Neural progenitor cell (in vitro differentiated cells): ENCODE data around the gene PSMD8. TPM values are rescaled to one million over a fixed set of nuclear protein-coding genes. Genes with fewer than 3 reads are reported as not detected.

Experiments
- DNase-seq: peaks from one replicate; pipeline ENCODE4 v3.0.0-alpha.2; 2016; ENCODE audit warnings: low spot score
- H2AFZ ChIP-seq: fragments of 200-600 bp; sonication (generic); replicated peaks from 2 replicates; pipeline ENCODE4 v1.6.1; 2016; ENCODE audit warnings: antibody characterized with exemption
- H3F3A ChIP-seq: fragments of 200-600 bp; sonication (generic); 2 replicates; pipeline ENCODE4 v1.6.1; 2016; ENCODE audit warnings: antibody characterized with exemption, low read depth
- H3K27ac ChIP-seq: fragments of 200-600 bp; sonication (generic); 2 replicates; pipeline ENCODE4 v1.5.1; 2016; ENCODE audit warnings: mild to moderate bottlenecking
- H3K27me3 ChIP-seq: fragments of 200-600 bp; sonication (generic); 2 replicates; pipeline ENCODE4 v1.6.1; 2016; ENCODE audit warnings: mild to moderate bottlenecking, moderate library complexity
- H3K36me3 ChIP-seq: fragments of 200-600 bp; sonication (generic); 2 replicates; pipeline ENCODE4 v1.5.1; 2016
- H3K4me1 ChIP-seq: fragments of 200-600 bp; sonication (generic); 2 replicates; pipeline ENCODE4 v1.6.1; 2016; ENCODE audit warnings: mixed run types
- H3K4me2 ChIP-seq: fragments of 200-600 bp; sonication (generic); 2 replicates; pipeline ENCODE4 v1.6.1; 2016
- H3K4me3 ChIP-seq: fragments of 200-600 bp; sonication (generic); 2 replicates; pipeline ENCODE4 v1.5.1; 2016
- H3K79me2 ChIP-seq: fragments of 200-600 bp; sonication (generic); 2 replicates; pipeline ENCODE4 v1.6.1; 2016; ENCODE audit warnings: low read depth
- H3K9ac ChIP-seq: fragments of 200-600 bp; sonication (generic); 2 replicates; pipeline ENCODE4 v1.6.1; 2016
- H3K9me3 ChIP-seq: fragments of 200-600 bp; sonication (generic); 2 replicates; pipeline ENCODE4 v1.5.1; 2016; ENCODE audit warnings: low read depth
- H4K20me1 ChIP-seq: fragments of 200-600 bp; sonication (generic); 2 replicates; pipeline ENCODE4 v1.6.1; 2016; ENCODE audit warnings: low read depth
- H3K27ac Mint-ChIP-seq: 3 replicates; pipeline ENCODE4 v1.8.0; 2021; ENCODE audit warnings: mixed read lengths
- H3K27me3 Mint-ChIP-seq: 2 replicates; pipeline ENCODE4 v1.8.0; 2022; ENCODE audit warnings: low read depth, mild to moderate bottlenecking, inconsistent platforms, moderate library complexity, mixed read lengths; ENCODE audit not compliant: insufficient read depth
- H3K36me3 Mint-ChIP-seq: 3 replicates; pipeline ENCODE4 v1.8.0; 2021; ENCODE audit warnings: mixed read lengths
- H3K4me1 Mint-ChIP-seq: 3 replicates; pipeline ENCODE4 v1.8.0; 2021; ENCODE audit warnings: mixed read lengths
- H3K4me3 Mint-ChIP-seq: 3 replicates; pipeline ENCODE4 v1.8.0; 2021; ENCODE audit warnings: mild to moderate bottlenecking, moderate library complexity, mixed read lengths
- H3K9me3 Mint-ChIP-seq: 3 replicates; pipeline ENCODE4 v1.8.0; 2020; ENCODE audit warnings: mixed read lengths
- EZH2 ChIP-seq: fragments of 200-600 bp; sonication (generic); IDR thresholded peaks from 2 replicates; pipeline ENCODE4 v1.6.1; 2017; ENCODE audit warnings: antibody characterized with exemption, mild to moderate bottlenecking, moderate library complexity
- EZH2phosphoT487 ChIP-seq: fragments of 200-600 bp; sonication (generic); IDR thresholded peaks from 2 replicates; pipeline ENCODE4 v1.6.1; 2017; ENCODE audit warnings: antibody characterized with exemption
- total RNA-seq: library from RNA; depleted of rRNA; stranded (reverse); fragments of >200 nt; gene quantifications from 2 replicates; pipeline ENCODE4 v1.2.3, GENCODE V29; 2015; ENCODE audit warnings: low replicate concordance
- TF ChIP-seq, protein P1 (sequence below): fragments of 200-600 bp; sonication (generic); IDR thresholded peaks from 2 replicates; pipeline ENCODE4 v1.5.1; 2017; ENCODE audit warnings: antibody characterized with exemption, mild to moderate bottlenecking

PSMD8 gene
- total RNA-seq, 1 donor from 2014 or later, result 119 TPM

GRCh38 chr19:38385804-38386257 lies 11.5 kb downstream of the PSMD8 start:
- H3K27ac ChIP-seq, result no peak overlapping the region
- Mint-ChIP-seq H3K36me3 (peaks cover 14% of the 10 kb centered on the region), H3K27me3 (peaks cover 9% of the 10 kb centered on the region), H3K27ac (no peak overlapping the region), H3K4me1 (peaks cover 12% of the 10 kb centered on the region), H3K9me3 (no peaks in the 10 kb centered on the region), H3K4me3 (no peak overlapping the region)
- H3K9ac ChIP-seq, result no peak overlapping the region
- H3K27me3 ChIP-seq, result peaks cover 37% of the 10 kb centered on the region
- peak; percentile 27 for DNase-seq
- peaks cover 22% of the 10 kb centered on the region for H3F3A ChIP-seq
- H3K79me2 ChIP-seq, result no peaks in the 10 kb centered on the region
- H2AFZ ChIP-seq, result no peak overlapping the region
- H3K4me3 ChIP-seq, result no peak overlapping the region
- no peaks in the 10 kb centered on the region for H3K9me3 ChIP-seq
- peaks cover 4% of the 10 kb centered on the region for H3K4me1 ChIP-seq
- H4K20me1 ChIP-seq, result peaks cover 38% of the 10 kb centered on the region
- TF ChIP-seq EZH2phosphoT487 (no peak), EZH2 (no peak)
- TF ChIP-seq, protein P1, sequence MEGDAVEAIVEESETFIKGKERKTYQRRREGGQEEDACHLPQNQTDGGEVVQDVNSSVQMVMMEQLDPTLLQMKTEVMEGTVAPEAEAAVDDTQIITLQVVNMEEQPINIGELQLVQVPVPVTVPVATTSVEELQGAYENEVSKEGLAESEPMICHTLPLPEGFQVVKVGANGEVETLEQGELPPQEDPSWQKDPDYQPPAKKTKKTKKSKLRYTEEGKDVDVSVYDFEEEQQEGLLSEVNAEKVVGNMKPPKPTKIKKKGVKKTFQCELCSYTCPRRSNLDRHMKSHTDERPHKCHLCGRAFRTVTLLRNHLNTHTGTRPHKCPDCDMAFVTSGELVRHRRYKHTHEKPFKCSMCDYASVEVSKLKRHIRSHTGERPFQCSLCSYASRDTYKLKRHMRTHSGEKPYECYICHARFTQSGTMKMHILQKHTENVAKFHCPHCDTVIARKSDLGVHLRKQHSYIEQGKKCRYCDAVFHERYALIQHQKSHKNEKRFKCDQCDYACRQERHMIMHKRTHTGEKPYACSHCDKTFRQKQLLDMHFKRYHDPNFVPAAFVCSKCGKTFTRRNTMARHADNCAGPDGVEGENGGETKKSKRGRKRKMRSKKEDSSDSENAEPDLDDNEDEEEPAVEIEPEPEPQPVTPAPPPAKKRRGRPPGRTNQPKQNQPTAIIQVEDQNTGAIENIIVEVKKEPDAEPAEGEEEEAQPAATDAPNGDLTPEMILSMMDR, result no peak
- peak overlapping the region; percentile 73 for H3K4me2 ChIP-seq
- H3K36me3 ChIP-seq, result no peaks in the 10 kb centered on the region

DNA sequence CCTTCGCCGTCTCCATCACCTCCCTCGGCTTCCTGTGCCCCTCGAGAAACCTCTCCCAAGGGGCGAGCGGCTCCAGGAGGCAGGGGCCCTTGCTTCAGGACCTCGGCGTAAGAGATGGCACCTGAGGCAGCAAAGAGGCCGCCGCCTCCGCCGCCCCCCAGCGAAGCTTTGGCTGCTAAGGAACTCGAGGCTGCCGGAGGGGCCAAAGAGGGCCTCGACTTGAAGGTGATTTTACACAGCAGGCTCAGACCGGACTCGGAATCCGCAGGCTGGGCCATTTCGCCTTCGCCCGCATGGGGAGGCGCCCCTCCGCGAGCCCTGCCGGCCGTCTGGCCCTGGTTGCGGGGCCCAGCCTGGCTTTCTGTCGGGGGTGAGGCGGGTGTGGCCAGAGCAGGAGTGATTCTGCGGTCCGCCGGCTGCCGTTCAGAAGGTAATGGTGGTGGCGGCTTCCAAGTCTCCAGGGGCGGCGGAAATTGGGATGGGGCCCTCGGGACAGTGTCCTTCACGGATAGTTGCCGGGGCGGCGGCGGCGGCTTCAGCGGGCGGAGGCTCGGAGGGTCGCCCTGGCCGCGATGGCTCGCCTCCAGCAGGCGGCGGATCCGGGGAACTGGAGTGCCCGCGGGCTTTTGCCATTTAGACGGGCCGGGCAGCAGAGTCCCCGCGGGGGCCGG lies 12.1 kb downstream of the PSMD8 start:
- Histone ChIP-seq H2AFZ (no peak overlapping the region), H3K4me1 (peaks cover 4% of the 10 kb centered on the region), H3K9me3 (no peaks in the 10 kb centered on the region), H3K9ac (no peak overlapping the region), H3K4me3 (peak overlapping the region; percentile 75), H3K27me3 (peaks cover 38% of the 10 kb centered on the region), H3K36me3 (no peaks in the 10 kb centered on the region), H4K20me1 (peaks cover 38% of the 10 kb centered on the region), H3K79me2 (no peaks in the 10 kb centered on the region), H3F3A (peaks cover 22% of the 10 kb centered on the region), H3K27ac (no peak overlapping the region), H3K4me2 (peak overlapping the region; percentile 73)
- Mint-ChIP-seq H3K4me1 (peaks cover 17% of the 10 kb centered on the region), H3K36me3 (peaks cover 17% of the 10 kb centered on the region), H3K27ac (no peak overlapping the region), H3K9me3 (no peaks in the 10 kb centered on the region), H3K4me3 (no peak overlapping the region), H3K27me3 (peaks cover 7% of the 10 kb centered on the region)
- peak; percentile 50 for DNase-seq
- TF ChIP-seq EZH2phosphoT487 (no peak), EZH2 (no peak)
- TF ChIP-seq, protein P1, result no peak

DNA sequence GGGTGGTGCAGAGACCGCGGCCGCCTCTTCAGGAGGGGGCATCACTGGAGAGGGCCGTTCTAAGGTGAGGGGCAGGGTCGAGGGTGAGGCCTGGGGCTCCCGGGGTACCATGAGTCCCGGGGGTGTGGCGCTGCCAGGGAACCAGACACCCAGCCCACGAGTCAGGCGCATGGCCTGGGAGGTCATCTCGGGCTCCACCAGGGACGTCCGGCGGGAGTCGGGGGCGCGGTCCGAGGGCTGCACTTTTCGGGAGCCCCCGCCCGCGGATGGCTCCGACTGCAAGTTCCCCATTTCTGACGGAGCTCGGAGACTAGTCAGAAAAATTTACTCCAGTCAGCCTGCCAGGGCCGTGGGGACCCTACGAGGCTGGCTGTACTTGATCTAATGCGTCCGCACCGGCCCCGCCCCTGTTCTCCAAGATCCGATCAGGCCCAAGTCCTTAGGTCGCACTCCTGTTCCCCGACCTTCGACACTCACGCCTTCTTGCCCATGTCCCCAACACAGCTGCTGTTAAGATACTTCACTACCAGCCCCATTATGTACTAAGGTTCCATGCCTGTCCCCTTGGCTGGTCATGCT lies 12.7 kb downstream of the PSMD8 start:
- H4K20me1 ChIP-seq, result peaks cover 38% of the 10 kb centered on the region
- peak overlapping the region; percentile 75 for H3K4me3 ChIP-seq
- H3K4me2 ChIP-seq, result peak overlapping the region; percentile 73
- H3K36me3 ChIP-seq, result no peaks in the 10 kb centered on the region
- H3K9me3 ChIP-seq, result no peaks in the 10 kb centered on the region
- no peaks in the 10 kb centered on the region for H3K79me2 ChIP-seq
- no peak overlapping the region for H2AFZ ChIP-seq
- peaks cover 4% of the 10 kb centered on the region for H3K4me1 ChIP-seq
- peaks cover 7% of the 10 kb centered on the region for H3K27me3 Mint-ChIP-seq
- H3K27ac Mint-ChIP-seq, result peak overlapping the region; percentile 86
- peak overlapping the region; percentile 90 for H3K4me3 Mint-ChIP-seq
- DNase-seq, result no peak
- TF ChIP-seq, protein P1, result no peak
- TF ChIP-seq EZH2 (no peak), EZH2phosphoT487 (no peak)
- peaks cover 38% of the 10 kb centered on the region for H3K27me3 ChIP-seq
- peaks cover 13% of the 10 kb centered on the region for H3K36me3 Mint-ChIP-seq
- H3K9me3 Mint-ChIP-seq, result no peaks in the 10 kb centered on the region
- H3K4me1 Mint-ChIP-seq, result peaks cover 20% of the 10 kb centered on the region
- H3K27ac ChIP-seq, result no peak overlapping the region
- H3K9ac ChIP-seq, result no peak overlapping the region
- H3F3A ChIP-seq, result peaks cover 22% of the 10 kb centered on the region
